Measurements from ENCODE around the gene TRNT1. TPM values are rescaled to one million over a fixed set of nuclear protein-coding genes. Genes with fewer than 3 reads are reported as not detected.

The TRNT1 gene
- total and polyA plus RNA-seq, 4 experiments from 2014 or later = 23.2 to 44.8 (median 35.3) TPM

DNA sequence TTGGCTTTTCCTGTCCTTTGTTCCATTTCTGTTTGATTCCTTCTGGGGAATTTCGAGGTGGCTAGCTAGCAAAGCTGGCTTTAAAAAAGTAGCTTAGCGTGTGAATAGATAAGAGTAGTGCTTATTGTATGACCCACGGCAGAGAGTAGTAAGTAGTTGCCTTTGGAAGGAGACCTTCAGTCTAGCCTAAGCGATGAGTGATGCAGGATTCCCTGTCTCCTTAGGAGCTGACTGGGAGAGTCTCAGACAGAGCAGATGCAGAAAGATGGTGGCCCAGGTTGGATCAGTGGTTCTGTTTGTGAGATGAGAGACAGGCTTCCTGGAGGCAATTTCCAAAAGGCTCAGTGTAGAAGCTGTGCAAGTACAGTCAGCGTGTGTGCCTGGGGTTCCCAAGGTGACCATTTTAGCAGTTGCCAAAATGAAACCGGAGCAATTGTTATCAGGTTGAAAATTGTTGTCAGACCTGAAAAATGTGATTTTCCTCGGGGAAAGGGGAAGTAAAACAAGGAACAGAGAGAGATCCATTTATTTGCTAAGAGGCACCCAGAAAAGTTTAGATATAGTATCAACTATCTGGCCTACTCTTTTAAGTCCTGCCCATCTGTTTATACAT lies 15.9 kb upstream of the TRNT1 start:
- POLR2A ChIA-PET (ENCODE audit: partially characterized antibody) = no interaction called here
- no peaks in the 10 kb centered on the region for H3K27me3 ChIP-seq (ENCODE audit: insufficient read depth, low read length)
- H3K4me3 ChIP-seq (ENCODE audit: low read length in 2 of 2) = no peak overlapping the region
- H3K36me3 ChIP-seq (ENCODE audit: insufficient read depth, low read length) = no peaks in the 10 kb centered on the region
- peak overlapping the region; percentile 54 for H3K27ac ChIP-seq (ENCODE audit: low read depth, low read length)
- no peaks in the 10 kb centered on the region for H3K9me3 ChIP-seq (ENCODE audit: control insufficient read depth in 1 of 2, low read length in 2 of 2)
- CTCF ChIA-PET (ENCODE audit: partially characterized antibody) = interaction anchor here (1.3 kb wide), 1 partner anchor 43 kb away, joined by 3 read pairs; no protein-coding TSS in a partner anchor
- peaks cover 0 to 3% (median 0%) of the 10 kb centered on the region in 8 donors for H3K9me3 Mint-ChIP-seq
- H3K4me3 Mint-ChIP-seq = peak overlapping the region in 4 of 8 donors; percentile 71 to 78 (median 73)
- H3K4me1 ChIP-seq (ENCODE audit: insufficient read depth, low read length) = peaks cover 14% of the 10 kb centered on the region
- H3K27me3 Mint-ChIP-seq = peaks cover 0 to 3% of the 10 kb centered on the region in 2 donors
- H3K27ac Mint-ChIP-seq = peak overlapping the region; percentile 92 to 97 (median 95)
- no peak for DNase-seq
- H3K4me1 Mint-ChIP-seq = peaks cover 16 to 32% (median 25%) of the 10 kb centered on the region in 4 donors
- intact Hi-C loops (cut with micrococcal nuclease) = no loop called here
- peaks cover 0 to under 1% of the 10 kb centered on the region in 2 donors for H3K36me3 Mint-ChIP-seq

- Mint-ChIP-seq H3K36me3 (no peaks in the 10 kb centered on the region), H3K27ac (no peak overlapping the region), H3K9me3 (peaks cover 0 to 3% (median 0%) of the 10 kb centered on the region in 8 donors), H3K4me3 (no peak overlapping the region), H3K27me3 (peaks cover 0 to 3% of the 10 kb centered on the region in 2 donors), H3K4me1 (peaks cover 16 to 31% (median 23%) of the 10 kb centered on the region in 4 donors)
- no peak overlapping the region for H3K4me3 ChIP-seq (ENCODE audit: low read length in 2 of 2)
- ChIA-PET CTCF (ENCODE audit: partially characterized antibody) (no interaction called here), POLR2A (ENCODE audit: partially characterized antibody) (no interaction called here)
- H3K27me3 ChIP-seq (ENCODE audit: insufficient read depth, low read length) = no peaks in the 10 kb centered on the region
- H3K9me3 ChIP-seq (ENCODE audit: control insufficient read depth in 1 of 2, low read length in 2 of 2) = no peaks in the 10 kb centered on the region
- intact Hi-C loops (cut with micrococcal nuclease) = no loop called here
- peaks cover 14% of the 10 kb centered on the region for H3K4me1 ChIP-seq (ENCODE audit: insufficient read depth, low read length)
- DNase-seq = no peak
- no peaks in the 10 kb centered on the region for H3K36me3 ChIP-seq (ENCODE audit: insufficient read depth, low read length)
- H3K27ac ChIP-seq (ENCODE audit: low read depth, low read length) = no peak overlapping the region
These were observed 13.6 kb upstream of the TRNT1 start for GRCh38 chr3:3113042-3113709.

- H3K9me3 Mint-ChIP-seq = no peaks in the 10 kb centered on the region
- peaks cover 0 to 3% of the 10 kb centered on the region in 2 donors for H3K27me3 Mint-ChIP-seq
These were observed 9.1 kb upstream of the TRNT1 start for GRCh38 chr3:3117651-3118050.

DNA sequence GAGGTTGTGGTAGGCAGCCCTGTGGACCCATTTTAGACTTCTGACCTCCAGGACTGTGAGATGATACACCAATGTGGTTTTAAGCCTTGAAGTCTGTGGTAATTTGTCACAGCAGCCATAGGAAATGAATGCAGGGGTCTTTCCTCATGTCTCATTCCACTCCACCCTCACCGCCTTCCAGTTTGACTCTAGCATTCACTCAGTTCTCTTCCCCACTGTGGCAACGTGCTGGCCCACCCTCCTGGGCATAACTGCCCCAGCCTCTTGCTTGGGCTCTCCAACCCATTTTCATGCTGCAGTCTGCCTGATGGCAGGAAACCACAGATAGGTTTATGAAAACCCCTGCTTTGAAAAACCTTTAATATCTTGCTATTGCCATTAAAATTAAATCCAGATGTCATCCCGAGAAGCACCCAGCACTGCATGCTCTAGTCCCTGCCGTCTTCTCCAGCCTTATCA lies 7.3 kb upstream of the TRNT1 start:
- intact Hi-C loops (cut with micrococcal nuclease) = no loop called here
- Mint-ChIP-seq H3K9me3 (no peaks in the 10 kb centered on the region), H3K4me1 (peaks cover 0 to 6% (median 4%) of the 10 kb centered on the region in 4 donors), H3K4me3 (peak overlapping the region in 1 of 8 donors; percentile 66), H3K36me3 (no peaks in the 10 kb centered on the region), H3K27ac (peak overlapping the region in 3 of 7 donors; percentile 54 to 77 (median 77)), H3K27me3 (peaks cover 0 to 1% of the 10 kb centered on the region in 2 donors)
- Histone ChIP-seq H3K36me3 (ENCODE audit: insufficient read depth, low read length) (no peaks in the 10 kb centered on the region), H3K4me1 (ENCODE audit: insufficient read depth, low read length) (no peaks in the 10 kb centered on the region), H3K9me3 (ENCODE audit: control insufficient read depth in 1 of 2, low read length in 2 of 2) (no peaks in the 10 kb centered on the region), H3K27ac (ENCODE audit: low read depth, low read length) (no peak overlapping the region), H3K27me3 (ENCODE audit: insufficient read depth, low read length) (no peaks in the 10 kb centered on the region), H3K4me3 (ENCODE audit: low read length in 2 of 2) (no peak overlapping the region)
- ChIA-PET CTCF (ENCODE audit: partially characterized antibody) (no interaction called here), POLR2A (ENCODE audit: partially characterized antibody) (no interaction called here)
- DNase-seq = no peak

More at GRCh38 chr3:3117651-3118050, 9.1 kb upstream of the TRNT1 start:
- Histone ChIP-seq H3K27me3 (ENCODE audit: insufficient read depth, low read length) (no peaks in the 10 kb centered on the region), H3K9me3 (ENCODE audit: control insufficient read depth in 1 of 2, low read length in 2 of 2) (no peaks in the 10 kb centered on the region), H3K27ac (ENCODE audit: low read depth, low read length) (no peak overlapping the region), H3K4me3 (ENCODE audit: low read length in 2 of 2) (no peak overlapping the region), H3K4me1 (ENCODE audit: insufficient read depth, low read length) (no peaks in the 10 kb centered on the region), H3K36me3 (ENCODE audit: insufficient read depth, low read length) (no peaks in the 10 kb centered on the region)
- intact Hi-C loops (cut with micrococcal nuclease) = no loop called here
- ChIA-PET POLR2A (ENCODE audit: partially characterized antibody) (no interaction called here), CTCF (ENCODE audit: partially characterized antibody) (no interaction called here)
- H3K4me3 Mint-ChIP-seq = no peak overlapping the region
- no peaks in the 10 kb centered on the region for H3K36me3 Mint-ChIP-seq
- H3K27ac Mint-ChIP-seq = no peak overlapping the region
- no peak for DNase-seq
- peaks cover 0 to 6% (median 4%) of the 10 kb centered on the region in 4 donors for H3K4me1 Mint-ChIP-seq

- CTCF ChIA-PET (ENCODE audit: partially characterized antibody) = interaction anchor here (0.8 kb wide), 1 partner anchor 20 kb away, joined by 3 read pairs; no protein-coding TSS in a partner anchor
- Histone ChIP-seq H3K27me3 (ENCODE audit: insufficient read depth, low read length) (no peaks in the 10 kb centered on the region), H3K4me1 (ENCODE audit: insufficient read depth, low read length) (peaks cover 37% of the 10 kb centered on the region), H3K4me3 (ENCODE audit: low read length in 2 of 2) (peak overlapping the region; percentile 64 to 89), H3K9me3 (ENCODE audit: control insufficient read depth in 1 of 2, low read length in 2 of 2) (no peaks in the 10 kb centered on the region), H3K36me3 (ENCODE audit: insufficient read depth, low read length) (peaks cover 15% of the 10 kb centered on the region), H3K27ac (ENCODE audit: low read depth, low read length) (peak overlapping the region; percentile 93)
- Mint-ChIP-seq H3K36me3 (peaks cover 4 to 36% of the 10 kb centered on the region in 2 donors), H3K9me3 (peaks cover 0 to 2% (median 0%) of the 10 kb centered on the region in 8 donors), H3K4me1 (peaks cover 21 to 50% (median 40%) of the 10 kb centered on the region in 4 donors), H3K27me3 (no peaks in the 10 kb centered on the region), H3K4me3 (peak overlapping the region; percentile 89 to 98 (median 96)), H3K27ac (peak overlapping the region; percentile 98 to 100 (median 99))
- peak in 2 of 5 donors; percentile 10 to 36 for DNase-seq
- intact Hi-C loops (cut with micrococcal nuclease) = loop anchor here (1.0 to 5.0 kb wide), 3 partner anchors 53 to 1366 kb away; partner anchors contain the start of genes CRBN, ITPR1 and SETMAR
- POLR2A ChIA-PET (ENCODE audit: partially characterized antibody) = interaction anchor here (0.8 to 2.4 kb wide), 5 partner anchors 10 to 66 kb away, joined by 3 to 9 read pairs (median 6); partner anchors contain the start of gene CRBN
These were observed 763 bp upstream of the TRNT1 start for GRCh38 chr3:3125977-3126376.

DNA sequence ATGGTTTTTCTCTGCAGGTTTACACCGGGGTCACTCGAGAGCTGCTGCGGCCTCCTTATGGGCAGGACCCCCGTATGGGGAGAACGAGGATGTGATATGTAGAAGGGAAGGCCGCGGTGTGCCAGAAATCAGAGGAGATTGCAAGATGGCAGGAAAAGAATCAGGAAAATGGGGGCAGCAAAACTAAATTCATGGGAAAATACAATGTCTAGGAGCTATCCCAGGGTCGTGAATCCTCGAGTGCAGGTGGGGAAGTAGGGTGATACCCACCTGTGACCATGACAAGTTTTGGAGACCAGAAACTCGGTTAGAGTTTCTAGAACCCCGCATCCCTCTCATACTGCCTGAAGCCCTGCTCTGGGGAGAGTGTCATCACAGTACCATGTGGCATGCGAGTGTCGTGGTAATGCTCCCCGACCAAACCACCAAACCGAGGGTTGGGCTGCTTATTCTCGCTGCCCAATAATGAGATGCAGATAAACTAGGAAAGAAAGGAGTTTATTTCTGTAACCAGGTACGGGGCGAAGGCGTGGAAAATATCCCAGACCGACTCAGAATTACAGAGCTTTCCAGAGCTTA lies 781 bp downstream of the TRNT1 start:
- Histone ChIP-seq H3K27me3 (ENCODE audit: insufficient read depth, low read length) (no peaks in the 10 kb centered on the region), H3K9me3 (ENCODE audit: control insufficient read depth in 1 of 2, low read length in 2 of 2) (no peaks in the 10 kb centered on the region), H3K36me3 (ENCODE audit: insufficient read depth, low read length) (peaks cover 15% of the 10 kb centered on the region), H3K4me3 (ENCODE audit: low read length in 2 of 2) (peak overlapping the region; percentile 80 to 89), H3K4me1 (ENCODE audit: insufficient read depth, low read length) (peaks cover 37% of the 10 kb centered on the region), H3K27ac (ENCODE audit: low read depth, low read length) (peak overlapping the region; percentile 93)
- Mint-ChIP-seq H3K27me3 (no peaks in the 10 kb centered on the region), H3K4me1 (peaks cover 21 to 50% (median 40%) of the 10 kb centered on the region in 4 donors), H3K9me3 (peaks cover 0 to 2% (median 0%) of the 10 kb centered on the region in 8 donors), H3K27ac (peak overlapping the region; percentile 98 to 100 (median 99)), H3K4me3 (peak overlapping the region; percentile 95 to 98 (median 96)), H3K36me3 (peaks cover 4 to 40% of the 10 kb centered on the region in 2 donors)
- intact Hi-C loops (cut with micrococcal nuclease) = loop anchor here (5.0 kb wide), 1 partner anchor 1365 kb away; the partner anchor contains the start of gene ITPR1
- ChIA-PET CTCF (ENCODE audit: partially characterized antibody) (interaction anchor here (1.2 kb wide), 1 partner anchor 44 kb away, joined by 3 read pairs; no protein-coding TSS in a partner anchor), POLR2A (ENCODE audit: partially characterized antibody) (interaction anchor here (0.9 to 2.4 kb wide), 4 partner anchors 9 to 65 kb away, joined by 3 to 9 read pairs (median 5); no protein-coding TSS in a partner anchor)
- DNase-seq = peak; percentile 25 to 72 (median 37)

Measured in CD4-positive, alpha-beta memory T cell (primary cell).